HEK293T (cell line): ENCODE data around the gene PDXK.

Source experiments
- BHLHE40 ChIP-seq: fragments of 450-650 bp; IDR thresholded peaks from 2 replicates; pipeline ENCODE4 v1.6.1; 2016; ENCODE audit warnings: mild to moderate bottlenecking, moderate library complexity, borderline replicate concordance
- CTBP1 ChIP-seq: fragments of 450-650 bp; IDR thresholded peaks from 2 replicates; pipeline ENCODE4 v1.6.1; 2016; ENCODE audit warnings: borderline replicate concordance
- ELF4 ChIP-seq: fragments of 450-650 bp; IDR thresholded peaks from 2 replicates; pipeline ENCODE4 v1.6.1; 2017; ENCODE audit warnings: antibody characterized with exemption
- FOXA1 ChIP-seq: fragments of 450-650 bp; IDR thresholded peaks from 2 replicates; pipeline ENCODE4 v1.6.1; 2016; ENCODE audit warnings: mild to moderate bottlenecking
- FOXK2 ChIP-seq: fragments of 450-650 bp; IDR thresholded peaks from 2 replicates; pipeline ENCODE4 v1.6.1; 2016; ENCODE audit warnings: mild to moderate bottlenecking
- FOXM1 ChIP-seq: fragments of 450-650 bp; IDR thresholded peaks from 2 replicates; pipeline ENCODE4 v1.6.1; 2017; ENCODE audit warnings: mild to moderate bottlenecking, borderline replicate concordance
- HDGF ChIP-seq: fragments of 450-650 bp; IDR thresholded peaks from 2 replicates; pipeline ENCODE4 v1.6.1; 2017; ENCODE audit warnings: antibody characterized with exemption, borderline replicate concordance
- L3MBTL2 ChIP-seq: fragments of 450-650 bp; conservative IDR thresholded peaks from 2 replicates; pipeline ENCODE4 v1.6.1; 2016; ENCODE audit warnings: mild to moderate bottlenecking
- LEF1 ChIP-seq: fragments of 450-650 bp; IDR thresholded peaks from 2 replicates; pipeline ENCODE4 v1.6.1; 2017; ENCODE audit warnings: mild to moderate bottlenecking, borderline replicate concordance
- PKNOX1 ChIP-seq: fragments of 450-650 bp; IDR thresholded peaks from 2 replicates; pipeline ENCODE4 v1.6.1; 2016
- SP1 ChIP-seq: fragments of 450-650 bp; IDR thresholded peaks from 2 replicates; pipeline ENCODE4 v1.6.1; 2017
- SUZ12 ChIP-seq: fragments of 450-650 bp; IDR thresholded peaks from 2 replicates; pipeline ENCODE4 v1.6.1; 2016; ENCODE audit warnings: mild to moderate bottlenecking
- TARDBP ChIP-seq: fragments of 450-650 bp; IDR thresholded peaks from 2 replicates; pipeline ENCODE4 v1.6.1; 2016

- TF ChIP-seq FOXM1 (no peak), FOXK2 (no peak), LEF1 (no peak), CTBP1 (no peak), HDGF (no peak), SP1 (no peak), FOXA1 (no peak), PKNOX1 (no peak), SUZ12 (no peak), TARDBP (no peak), L3MBTL2 (no peak), BHLHE40 (no peak), ELF4 (no peak)
These were observed 49.3 kb downstream of the PDXK start for GRCh38 chr21:43767984-43768867.
